ENCODE measurements around the gene KCNQ1.

KCNQ1 gene

GRCh38 chr11:2693271-2694261 lies 248.8 kb downstream of the KCNQ1 start:
- DNase-seq (ENCODE audit: low read depth in 1 of 2, low spot score in 1 of 2): no peak

GRCh38 chr11:2694495-2694894 lies 249.7 kb downstream of the KCNQ1 start:
- DNase-seq (ENCODE audit: low read depth in 1 of 2, low spot score in 1 of 2): no peak

GRCh38 chr11:2694995-2695939 lies 250.5 kb downstream of the KCNQ1 start:
- DNase-seq (ENCODE audit: low read depth in 1 of 2, low spot score in 1 of 2): no peak

- DNase-seq (ENCODE audit: low read depth in 1 of 2, low spot score in 1 of 2): no peak
These were observed 251.6 kb downstream of the KCNQ1 start for GRCh38 chr11:2696455-2696854.

GRCh38 chr11:2697866-2698265 lies 253.1 kb downstream of the KCNQ1 start:
- no peak for DNase-seq (ENCODE audit: low read depth in 1 of 2, low spot score in 1 of 2)

GRCh38 chr11:2698386-2699184 lies 253.8 kb downstream of the KCNQ1 start:
- DNase-seq (ENCODE audit: low read depth in 1 of 2, low spot score in 1 of 2): no peak

- no peak for DNase-seq (ENCODE audit: low read depth in 1 of 2, low spot score in 1 of 2)
These were observed 254.3 kb downstream of the KCNQ1 start for GRCh38 chr11:2699185-2699530.

GRCh38 chr11:2699531-2700414 lies 255.0 kb downstream of the KCNQ1 start, which contains the start of gene KCNQ1OT1:
KCNQ1OT1 (minus strand) TSS chr11:2699994.
- DNase-seq (ENCODE audit: low read depth in 1 of 2, low spot score in 1 of 2): peak; percentile 64 to 78

GRCh38 chr11:2700415-2701211 lies 255.8 kb downstream of the KCNQ1 start:
- DNase-seq (ENCODE audit: low read depth in 1 of 2, low spot score in 1 of 2): no peak

GRCh38 chr11:2701230-2701629 lies 256.4 kb downstream of the KCNQ1 start:
- no peak for DNase-seq (ENCODE audit: low read depth in 1 of 2, low spot score in 1 of 2)

GRCh38 chr11:2701898-2702434 lies 257.2 kb downstream of the KCNQ1 start:
- DNase-seq (ENCODE audit: low read depth in 1 of 2, low spot score in 1 of 2): no peak

- no peak for DNase-seq (ENCODE audit: low read depth in 1 of 2, low spot score in 1 of 2)
These were observed 258.1 kb downstream of the KCNQ1 start for GRCh38 chr11:2702771-2703362.

GRCh38 chr11:2703363-2704141 lies 258.7 kb downstream of the KCNQ1 start:
- no peak for DNase-seq (ENCODE audit: low read depth in 1 of 2, low spot score in 1 of 2)

GRCh38 chr11:2704356-2704755 lies 259.5 kb downstream of the KCNQ1 start:
- no peak for DNase-seq (ENCODE audit: low read depth in 1 of 2, low spot score in 1 of 2)

GRCh38 chr11:2704896-2705606 lies 260.2 kb downstream of the KCNQ1 start:
- no peak for DNase-seq (ENCODE audit: low read depth in 1 of 2, low spot score in 1 of 2)

GRCh38 chr11:2706321-2706720 lies 261.5 kb downstream of the KCNQ1 start:
- no peak for DNase-seq (ENCODE audit: low read depth in 1 of 2, low spot score in 1 of 2)

GRCh38 chr11:2707736-2708135 lies 262.9 kb downstream of the KCNQ1 start:
- no peak for DNase-seq (ENCODE audit: low read depth in 1 of 2, low spot score in 1 of 2)
